H1 (cell line): Measurements from ENCODE around the gene DNLZ.

Source experiments
- CTCF ChIP-seq, 3 experiments: IDR thresholded peaks; 1 replicate in 2 of 3; 2 replicates in 1 of 3; pipeline versions ENCODE4 v1.5.1 to v1.6.1; 2011; ENCODE audit warnings: low read length in 3 of 3, mild to moderate bottlenecking in 3 of 3, inconsistent platforms in 2 of 3, low read depth in 1 of 3, moderate library complexity in 1 of 3; ENCODE audit not compliant: insufficient read depth in 1 of 3; ENCODE audit errors: control extremely low read depth in 1 of 3
- RAD21 ChIP-seq, 2 experiments: IDR thresholded peaks in 1 of 2; conservative IDR thresholded peaks in 1 of 2; 2 replicates each; pipeline ENCODE4 v1.6.1; 2011; ENCODE audit warnings: low read depth in 2 of 2, low read length in 2 of 2, improper control_type of control experiment in 1 of 2, inconsistent platforms in 1 of 2, mild to moderate bottlenecking in 1 of 2, moderate library complexity in 1 of 2

- TF ChIP-seq RAD21 (IDR thresholded peaks at IDR 0.05 in 1 of 2, conservative IDR thresholded peaks at IDR 0.05 in 1 of 2; ENCODE audit: low read depth in 2 of 2, low read length in 2 of 2) (no peak), CTCF (IDR thresholded peaks at IDR 0.05; ENCODE audit: control extremely low read depth in 1 of 3, insufficient read depth in 1 of 3, low read depth in 1 of 3, low read length in 3 of 3) (no peak)
Measured at GRCh38 chr9:136379891-136380290, 16.3 kb upstream of the DNLZ start.
